GM19324 (cell line): ENCODE data around the gene AKR1E2.

Source experiments
- ATAC-seq: cut with Tn5 transposase; IDR thresholded peaks from one replicate; pipeline ENCODE4 v1.9.1; 2021; ENCODE audit warnings: mild to moderate bottlenecking, moderate library complexity; ENCODE audit not compliant: unreplicated experiment, low FRiP score

The AKR1E2 gene

DNA sequence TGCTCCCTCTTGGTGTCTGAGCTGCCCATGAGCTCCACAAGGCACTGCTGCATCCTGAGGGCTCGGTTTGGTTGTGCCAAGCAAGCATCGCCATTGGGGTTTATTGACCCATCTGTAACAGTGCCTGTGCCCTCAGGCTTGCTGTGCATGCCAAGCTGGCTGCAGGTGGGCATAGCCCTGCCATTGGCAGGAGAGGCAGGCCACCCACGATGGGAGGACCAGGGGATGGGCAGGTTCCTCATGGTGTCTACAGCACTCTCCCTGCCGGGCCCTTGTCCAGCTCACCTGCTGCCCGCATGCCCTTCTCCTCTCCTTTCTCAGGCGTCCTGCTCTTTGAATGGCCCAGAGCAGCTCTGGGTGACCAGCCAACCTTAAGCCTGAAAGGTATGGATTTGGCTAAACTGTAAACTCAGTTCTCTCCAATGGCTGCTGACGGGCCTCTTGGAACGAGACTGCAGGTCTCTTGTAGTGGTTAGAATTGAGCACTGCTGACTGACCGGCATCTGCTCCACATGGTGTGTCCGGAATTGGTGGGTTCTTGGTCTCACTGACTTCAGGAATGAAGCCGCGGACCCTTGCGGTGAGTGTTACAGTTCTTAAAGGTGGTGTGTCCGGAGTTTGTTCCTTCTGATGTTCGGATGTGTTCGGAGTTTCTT lies 17.6 kb downstream of the AKR1E2 start:
- ATAC-seq, result no peak

GRCh38 chr10:4844864-4845263 lies 18.9 kb downstream of the AKR1E2 start:
- no peak for ATAC-seq

- no peak for ATAC-seq
Observed at GRCh38 chr10:4845766-4846165, 19.8 kb downstream of the AKR1E2 start.

DNA sequence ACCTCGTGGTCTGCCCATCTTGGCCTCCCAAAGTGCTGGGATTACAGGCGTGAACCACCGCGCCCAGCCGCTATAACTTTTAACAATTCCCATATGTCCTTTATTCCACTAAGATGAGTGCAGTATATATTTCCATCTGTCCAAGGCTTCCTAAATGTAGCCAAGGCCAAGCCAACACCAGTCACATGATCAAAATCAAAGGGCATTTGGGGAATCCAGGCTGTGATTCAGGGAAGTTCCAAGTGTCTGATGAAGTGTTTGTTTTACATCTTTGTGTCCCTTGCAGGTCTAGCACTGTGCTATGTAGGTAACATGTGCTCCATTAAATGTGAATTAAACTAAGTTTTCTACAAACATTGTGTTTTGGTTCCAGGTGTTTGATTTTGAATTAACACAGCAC lies 20.8 kb downstream of the AKR1E2 start:
- no peak for ATAC-seq

DNA sequence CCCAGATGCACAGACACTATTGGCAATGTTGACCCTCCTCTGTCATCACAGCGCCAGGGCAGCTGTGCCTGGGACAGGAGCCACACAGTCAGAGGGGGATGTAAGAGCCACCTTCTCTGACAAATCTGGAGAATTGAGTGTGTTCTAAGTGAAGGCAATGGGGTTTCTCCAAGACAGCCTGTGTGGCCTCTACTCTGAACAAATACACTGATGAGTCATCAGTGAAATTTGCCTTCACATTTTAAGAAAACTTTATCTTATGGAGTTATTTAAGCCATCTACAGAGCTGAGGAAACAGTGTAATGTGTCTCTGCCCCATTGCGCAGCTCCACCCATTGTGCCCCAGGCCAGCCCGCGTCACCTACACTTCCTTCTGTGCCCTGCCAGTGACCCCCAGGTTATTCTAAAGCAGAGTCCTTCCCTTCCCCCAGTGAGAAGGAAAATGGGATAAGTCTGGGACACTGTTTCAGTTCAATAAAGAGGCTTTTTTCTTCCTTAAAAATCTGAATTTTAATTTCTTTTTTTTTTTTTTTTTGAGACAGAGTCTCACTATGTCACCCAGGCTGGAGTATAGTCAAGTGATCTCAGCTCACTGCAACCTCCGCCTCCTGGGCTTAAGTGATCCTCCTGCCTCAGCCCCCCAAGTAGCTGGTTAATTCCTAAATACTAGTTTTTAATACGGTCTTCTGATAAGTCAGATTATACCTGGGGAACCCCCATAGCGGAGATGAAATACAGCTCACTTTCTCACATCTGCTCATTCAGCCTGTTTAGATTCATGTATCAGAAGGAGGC lies 21.8 kb downstream of the AKR1E2 start:
- no peak for ATAC-seq

DNA sequence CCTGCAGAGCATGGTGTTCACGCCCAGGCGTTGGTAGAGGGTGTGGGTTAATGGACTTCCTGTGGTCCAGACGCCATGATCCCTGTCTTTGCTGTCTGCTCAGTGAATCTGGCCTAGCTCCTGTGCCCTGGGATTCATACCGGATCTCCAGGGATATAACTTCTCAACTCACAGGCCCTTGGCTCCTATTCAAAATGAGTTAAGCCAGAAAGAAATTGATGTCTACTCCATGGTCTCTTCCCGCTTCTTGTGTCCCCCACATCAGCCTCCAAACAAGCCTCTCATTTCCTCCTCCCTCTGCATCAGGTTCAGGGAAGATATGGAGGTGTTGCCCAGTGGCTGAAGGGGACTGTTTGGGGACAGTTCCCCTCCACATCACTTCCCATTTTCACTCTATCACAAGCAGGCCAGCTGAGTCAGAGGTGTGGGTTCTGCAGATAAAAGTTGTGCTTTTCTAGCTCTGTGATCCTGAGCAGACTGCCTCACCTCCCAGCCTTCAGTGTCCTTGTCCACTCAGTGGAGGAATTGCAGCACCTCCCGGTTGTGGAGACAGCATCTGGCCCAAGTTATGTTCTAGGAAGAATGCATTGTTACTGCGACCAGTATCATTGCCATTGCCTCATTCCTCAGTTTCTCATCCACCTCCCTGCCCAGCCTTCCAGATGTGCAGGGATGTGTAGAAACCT lies 22.5 kb downstream of the AKR1E2 start:
- ATAC-seq, result no peak

GRCh38 chr10:4849042-4849402 lies 23.0 kb downstream of the AKR1E2 start:
- ATAC-seq, result no peak

GRCh38 chr10:4849555-4850242 lies 23.7 kb downstream of the AKR1E2 start:
- peak; percentile 80 for ATAC-seq

DNA sequence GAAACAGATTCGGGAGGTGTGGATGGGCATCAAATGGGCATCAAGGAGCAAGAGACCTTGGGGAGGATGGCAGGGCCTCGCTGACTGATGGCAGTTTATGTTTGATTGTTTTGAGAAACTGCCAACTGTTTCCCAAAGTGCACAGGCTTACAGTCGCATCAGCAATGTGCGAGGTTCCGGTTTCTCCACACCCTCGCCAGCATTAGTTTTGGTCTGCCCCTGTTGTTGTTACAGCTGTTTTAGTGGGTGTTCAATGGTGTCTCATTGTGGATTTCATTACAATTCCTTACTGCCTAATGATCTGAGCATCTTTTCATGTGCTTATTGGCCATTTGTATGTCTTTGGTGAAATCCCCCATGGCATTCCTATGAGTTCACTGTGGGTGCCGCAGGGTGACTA lies 24.4 kb downstream of the AKR1E2 start:
- ATAC-seq, result no peak

- no peak for ATAC-seq
Observed at GRCh38 chr10:4851176-4851575, 25.2 kb downstream of the AKR1E2 start.

DNA sequence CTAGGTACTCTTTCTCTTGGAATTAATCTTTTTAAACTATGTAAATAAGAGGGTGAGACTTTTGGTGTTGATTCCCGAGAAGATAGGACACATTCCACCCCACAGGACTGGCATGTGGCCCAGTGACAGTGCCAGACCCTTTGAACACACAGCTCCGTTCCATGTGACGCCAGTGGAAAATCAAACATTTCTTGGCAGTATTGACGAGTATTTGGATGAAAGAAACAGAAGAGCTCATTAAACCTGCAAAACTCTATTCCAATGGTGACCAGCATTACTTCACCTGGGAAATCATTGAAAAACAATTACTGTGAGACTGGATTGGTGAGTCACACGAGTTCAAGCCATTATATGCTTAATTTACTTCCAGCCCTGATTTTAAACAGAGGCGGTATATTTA lies 25.8 kb downstream of the AKR1E2 start:
- no peak for ATAC-seq

DNA sequence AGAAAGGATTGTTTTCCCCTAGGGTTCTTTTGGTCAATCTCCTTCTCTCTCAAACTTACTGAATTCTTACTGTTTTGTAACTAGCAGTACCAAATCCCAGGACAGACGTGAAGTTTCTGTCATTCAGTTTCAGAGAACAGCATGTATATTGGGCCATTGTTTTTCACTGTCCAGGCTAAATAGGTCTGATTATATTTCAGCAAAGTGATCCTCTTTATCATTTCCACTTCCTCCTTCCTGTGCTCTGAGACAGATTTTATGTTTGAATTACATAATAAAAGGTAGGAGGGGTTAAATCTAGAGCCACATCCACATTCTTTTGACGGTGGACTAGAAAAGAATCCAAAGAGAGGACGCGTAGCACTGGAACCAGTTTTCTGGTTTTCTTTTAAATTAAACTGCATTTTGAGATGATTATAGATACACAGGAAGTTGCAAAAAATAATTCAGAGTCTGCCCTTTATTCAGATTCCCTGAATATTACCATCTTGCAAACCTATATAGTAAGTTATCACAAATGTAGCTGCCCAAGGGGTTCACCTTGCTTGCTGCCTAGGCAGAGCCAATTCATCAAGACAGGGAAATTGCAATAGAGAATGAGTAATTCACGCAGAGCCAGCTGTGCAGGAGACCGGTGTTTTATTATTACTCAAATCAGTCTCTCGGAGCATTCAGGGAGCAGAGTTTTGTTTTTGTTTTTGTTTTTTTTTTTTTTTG lies 40.1 kb downstream of the AKR1E2 start:
- ATAC-seq, result no peak

DNA sequence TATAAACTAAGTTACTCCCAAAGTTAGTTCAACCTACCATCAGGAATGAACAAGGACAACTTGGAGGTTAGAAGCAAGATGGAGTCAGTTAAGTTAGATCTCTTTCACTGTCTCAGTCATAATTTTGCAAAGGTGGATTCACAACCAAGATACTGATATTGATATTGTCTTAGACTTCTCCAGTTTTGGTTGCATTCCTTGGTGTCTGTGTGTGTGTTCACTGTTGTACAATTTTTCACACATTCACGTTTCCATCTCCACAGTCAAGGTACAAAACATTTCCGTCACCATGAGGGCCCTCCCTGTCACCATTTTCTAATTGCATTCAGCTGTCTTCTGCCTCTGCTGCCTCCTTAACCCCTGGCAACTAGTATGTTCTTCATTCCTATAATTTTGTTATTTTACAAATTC lies 41.1 kb downstream of the AKR1E2 start:
- no peak for ATAC-seq

GRCh38 chr10:4867520-4868356 lies 41.7 kb downstream of the AKR1E2 start:
- ATAC-seq, result no peak

GRCh38 chr10:4868357-4868657 lies 42.3 kb downstream of the AKR1E2 start:
- no peak for ATAC-seq

- no peak for ATAC-seq
Observed at GRCh38 chr10:4882704-4883078, 56.7 kb downstream of the AKR1E2 start.

- no peak for ATAC-seq
Observed at GRCh38 chr10:4883079-4883739, 57.2 kb downstream of the AKR1E2 start.

DNA sequence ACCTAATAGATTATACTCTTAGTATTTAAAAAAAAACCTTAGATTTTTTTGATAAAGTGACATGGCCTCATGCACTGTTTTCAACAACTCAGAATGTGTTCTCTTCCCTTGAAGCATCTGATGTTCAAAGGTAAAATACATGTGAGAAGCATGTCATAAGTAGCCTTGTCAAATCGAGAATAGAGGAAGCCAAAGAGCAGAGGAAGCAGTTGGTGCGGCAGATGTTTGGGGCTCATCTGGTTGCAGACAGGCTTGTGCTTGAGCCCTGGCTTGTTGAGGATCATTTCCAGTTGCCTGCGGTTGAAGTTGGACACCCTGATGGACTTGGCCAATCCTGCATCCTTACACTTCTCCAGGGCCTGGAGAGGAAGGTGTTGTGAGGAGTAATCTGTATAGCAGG lies 59.2 kb downstream of the AKR1E2 start:
- no peak for ATAC-seq

GRCh38 chr10:4887501-4887900 lies 61.5 kb downstream of the AKR1E2 start:
- ATAC-seq, result no peak
